Neural cell (in vitro differentiated cells): ENCODE data around the gene PLEKHM1.

Source experiments
- MXI1 ChIP-seq: fragments of 450-650 bp; conservative IDR thresholded peaks from 2 replicates; pipeline ENCODE4 v1.6.1; 2014; ENCODE audit warnings: antibody characterized with exemption, mild to moderate bottlenecking; ENCODE audit not compliant: poor library complexity, severe bottlenecking
- TF ChIP-seq, protein P1 (sequence below): fragments of 450-650 bp; IDR thresholded peaks from 2 replicates; pipeline ENCODE4 v1.5.1; 2014; ENCODE audit warnings: antibody characterized with exemption, mild to moderate bottlenecking, moderate library complexity; ENCODE audit not compliant: poor library complexity, severe bottlenecking

DNA sequence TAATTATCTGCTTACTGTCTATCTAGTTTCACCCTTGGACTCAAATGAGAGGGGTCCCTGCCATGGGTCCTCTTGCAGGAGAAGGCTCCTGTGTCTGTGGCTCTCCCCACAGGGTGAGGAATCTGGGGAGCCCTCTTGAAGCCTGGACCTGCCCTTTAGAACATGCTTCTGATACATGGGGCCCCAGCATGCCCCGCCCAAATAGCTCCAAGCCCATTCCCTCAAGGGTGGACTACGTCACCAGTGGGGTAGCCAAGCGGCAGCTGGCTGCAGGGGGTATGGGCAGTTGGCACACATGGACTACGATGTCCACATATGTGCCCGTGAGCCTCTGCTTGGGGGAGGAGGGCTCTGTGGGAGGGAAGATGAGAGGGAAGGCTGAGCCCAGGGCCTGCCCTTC is 97.1 kb downstream of the PLEKHM1 start:
- TF ChIP-seq, protein P1, sequence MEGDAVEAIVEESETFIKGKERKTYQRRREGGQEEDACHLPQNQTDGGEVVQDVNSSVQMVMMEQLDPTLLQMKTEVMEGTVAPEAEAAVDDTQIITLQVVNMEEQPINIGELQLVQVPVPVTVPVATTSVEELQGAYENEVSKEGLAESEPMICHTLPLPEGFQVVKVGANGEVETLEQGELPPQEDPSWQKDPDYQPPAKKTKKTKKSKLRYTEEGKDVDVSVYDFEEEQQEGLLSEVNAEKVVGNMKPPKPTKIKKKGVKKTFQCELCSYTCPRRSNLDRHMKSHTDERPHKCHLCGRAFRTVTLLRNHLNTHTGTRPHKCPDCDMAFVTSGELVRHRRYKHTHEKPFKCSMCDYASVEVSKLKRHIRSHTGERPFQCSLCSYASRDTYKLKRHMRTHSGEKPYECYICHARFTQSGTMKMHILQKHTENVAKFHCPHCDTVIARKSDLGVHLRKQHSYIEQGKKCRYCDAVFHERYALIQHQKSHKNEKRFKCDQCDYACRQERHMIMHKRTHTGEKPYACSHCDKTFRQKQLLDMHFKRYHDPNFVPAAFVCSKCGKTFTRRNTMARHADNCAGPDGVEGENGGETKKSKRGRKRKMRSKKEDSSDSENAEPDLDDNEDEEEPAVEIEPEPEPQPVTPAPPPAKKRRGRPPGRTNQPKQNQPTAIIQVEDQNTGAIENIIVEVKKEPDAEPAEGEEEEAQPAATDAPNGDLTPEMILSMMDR = no peak
- TF ChIP-seq MXI1 = no peak
